GM12872 (cell line): ENCODE results near the gene GNPTAB.

ENCODE experiments used
- TF ChIP-seq, protein P1 (sequence below): IDR thresholded peaks from 3 replicates; pipeline ENCODE4 v1.5.1; 2011; ENCODE audit warnings: low read depth, mild to moderate bottlenecking, low read length, moderate library complexity; ENCODE audit not compliant: insufficient read depth

GNPTAB gene

DNA sequence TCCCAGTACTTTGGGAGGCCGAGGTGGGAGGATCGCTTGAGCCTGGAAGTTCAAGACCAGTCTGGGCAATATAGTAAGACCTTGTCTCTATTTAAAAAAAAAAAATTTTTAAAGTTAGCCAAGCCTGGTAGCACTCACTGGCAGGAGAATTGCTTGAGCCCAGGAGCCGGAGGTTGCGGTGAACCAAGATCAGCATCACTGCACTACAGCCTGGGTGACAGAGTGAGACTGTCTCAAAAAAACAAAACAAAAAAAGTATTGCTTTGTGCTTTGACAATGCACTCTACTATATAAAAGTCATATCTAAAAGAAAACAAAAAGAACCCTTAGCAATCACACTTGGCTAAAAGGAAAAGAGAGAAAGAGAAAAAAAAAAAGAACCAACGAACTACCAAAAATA lies 26.8 kb downstream of the GNPTAB start:
- TF ChIP-seq, protein P1, sequence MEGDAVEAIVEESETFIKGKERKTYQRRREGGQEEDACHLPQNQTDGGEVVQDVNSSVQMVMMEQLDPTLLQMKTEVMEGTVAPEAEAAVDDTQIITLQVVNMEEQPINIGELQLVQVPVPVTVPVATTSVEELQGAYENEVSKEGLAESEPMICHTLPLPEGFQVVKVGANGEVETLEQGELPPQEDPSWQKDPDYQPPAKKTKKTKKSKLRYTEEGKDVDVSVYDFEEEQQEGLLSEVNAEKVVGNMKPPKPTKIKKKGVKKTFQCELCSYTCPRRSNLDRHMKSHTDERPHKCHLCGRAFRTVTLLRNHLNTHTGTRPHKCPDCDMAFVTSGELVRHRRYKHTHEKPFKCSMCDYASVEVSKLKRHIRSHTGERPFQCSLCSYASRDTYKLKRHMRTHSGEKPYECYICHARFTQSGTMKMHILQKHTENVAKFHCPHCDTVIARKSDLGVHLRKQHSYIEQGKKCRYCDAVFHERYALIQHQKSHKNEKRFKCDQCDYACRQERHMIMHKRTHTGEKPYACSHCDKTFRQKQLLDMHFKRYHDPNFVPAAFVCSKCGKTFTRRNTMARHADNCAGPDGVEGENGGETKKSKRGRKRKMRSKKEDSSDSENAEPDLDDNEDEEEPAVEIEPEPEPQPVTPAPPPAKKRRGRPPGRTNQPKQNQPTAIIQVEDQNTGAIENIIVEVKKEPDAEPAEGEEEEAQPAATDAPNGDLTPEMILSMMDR, result no peak

DNA sequence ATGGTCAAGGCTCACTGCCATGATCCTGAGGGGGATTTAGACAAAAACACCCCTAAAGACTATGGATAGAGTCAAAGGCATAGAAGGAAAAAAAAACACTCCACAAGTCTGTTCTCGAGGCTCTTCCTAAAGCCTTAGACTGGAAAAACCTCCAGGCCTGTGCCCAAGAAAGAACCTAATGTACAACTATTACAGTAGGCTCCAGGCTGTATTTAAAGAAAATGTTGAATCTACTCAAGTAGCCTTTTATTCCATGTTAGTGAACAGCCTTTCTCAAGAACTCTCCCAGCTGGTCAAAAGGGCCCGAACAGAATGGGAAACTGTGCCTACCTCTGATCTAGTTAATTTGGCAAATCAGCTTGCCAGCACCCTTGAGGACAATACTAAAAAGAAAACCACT lies 28.3 kb downstream of the GNPTAB start:
- TF ChIP-seq, protein P1, result no peak

DNA sequence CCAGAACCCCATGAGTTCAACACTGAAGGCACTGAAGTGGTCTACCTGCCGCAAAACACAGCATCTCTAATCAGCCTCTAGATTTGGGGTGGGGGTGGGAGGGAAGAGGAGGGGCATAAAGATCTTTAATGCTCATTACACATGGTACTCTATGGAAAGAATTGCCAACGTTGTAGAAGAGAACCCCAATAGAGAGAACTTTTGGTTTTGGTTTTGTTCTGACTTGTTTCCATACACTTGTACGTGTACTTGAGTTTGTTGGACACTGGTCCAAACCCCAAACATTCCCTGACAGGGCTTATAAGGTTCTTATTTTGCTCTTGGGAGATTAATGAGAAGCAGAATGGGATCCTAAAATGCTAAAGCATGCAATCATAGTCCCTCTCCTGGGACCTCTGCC lies 31.0 kb downstream of the GNPTAB start:
- TF ChIP-seq, protein P1, result no peak

DNA sequence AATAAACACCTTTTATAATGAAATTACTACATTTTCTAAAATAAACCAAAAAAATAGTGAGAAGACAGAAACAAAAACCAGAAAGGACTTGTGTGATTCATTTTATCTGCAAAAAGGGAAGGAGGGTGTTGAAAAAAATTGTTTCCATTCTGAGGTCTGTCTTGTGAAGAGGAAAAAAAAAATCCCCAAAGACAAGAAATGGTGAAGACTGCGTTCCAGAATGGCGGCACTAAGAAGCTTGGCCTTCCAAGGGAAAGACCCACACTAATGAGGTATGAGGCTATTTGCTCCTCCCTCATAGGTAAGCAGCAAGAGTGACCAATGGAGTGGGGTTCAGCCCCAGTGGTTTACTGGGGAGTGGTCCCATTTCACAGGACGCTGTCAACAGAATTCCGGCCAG lies 35.0 kb downstream of the GNPTAB start:
- TF ChIP-seq, protein P1, result no peak

DNA sequence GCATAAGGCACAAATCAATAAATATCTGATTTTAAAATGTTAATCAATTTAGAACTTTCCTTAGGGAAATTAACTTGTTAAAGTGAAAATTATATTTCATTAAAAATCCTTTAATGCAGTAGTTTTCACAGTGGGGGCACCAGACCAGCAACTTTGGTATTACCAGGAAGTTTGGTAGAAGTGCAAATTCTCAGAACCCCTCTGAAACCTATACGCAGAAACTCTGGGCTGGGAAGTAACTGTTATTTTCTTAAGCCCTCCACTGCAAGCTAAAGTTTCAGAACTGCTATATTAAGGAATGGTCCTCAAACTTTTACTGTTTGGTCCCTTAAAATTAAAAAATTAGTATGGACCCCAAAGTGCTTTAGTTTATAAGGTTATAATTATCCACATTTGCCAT lies 35.7 kb downstream of the GNPTAB start:
- TF ChIP-seq, protein P1, result no peak

DNA sequence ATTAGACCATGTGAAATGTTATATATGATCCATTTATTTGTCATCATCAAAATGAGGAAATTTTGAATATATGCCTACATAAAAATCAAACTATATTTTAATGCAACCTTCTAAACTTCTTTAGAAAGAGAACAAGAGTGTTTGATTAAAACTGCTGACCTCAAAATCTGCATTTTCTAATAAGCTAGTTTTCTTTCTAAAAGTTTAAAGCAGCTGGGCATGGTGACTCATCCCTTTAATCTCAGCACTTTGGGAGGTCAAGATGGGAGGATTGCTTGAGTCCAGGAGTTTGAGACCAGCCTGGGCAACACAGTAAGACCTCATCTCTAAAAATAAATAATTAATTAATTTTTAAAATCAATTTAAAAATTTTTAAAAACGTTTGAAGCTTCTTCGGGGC lies 36.2 kb downstream of the GNPTAB start:
- TF ChIP-seq, protein P1, result no peak

DNA sequence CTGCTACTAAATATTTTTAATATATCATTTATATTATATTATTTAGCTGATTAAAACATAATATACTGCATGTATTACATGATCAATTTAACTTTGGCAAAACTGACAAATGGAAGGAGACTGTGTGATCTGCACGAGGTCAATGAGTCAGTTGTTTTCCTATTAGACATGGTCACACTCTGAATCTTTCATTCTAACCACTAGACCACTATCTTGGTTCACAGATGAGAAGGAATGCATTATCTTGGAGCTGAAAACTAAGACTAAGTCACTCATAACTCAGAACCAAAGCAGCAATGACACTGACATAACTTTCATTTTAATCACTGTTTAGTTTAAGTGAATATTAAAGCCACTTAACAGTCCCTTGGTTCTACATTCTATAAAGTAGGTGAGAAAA lies 37.4 kb downstream of the GNPTAB start:
- TF ChIP-seq, protein P1, result no peak
